ENCODE data around the gene ADRA2B. TPM values are rescaled to one million over a fixed set of nuclear protein-coding genes. Genes with fewer than 3 reads are reported as not detected.
A peak's percentile ranks its signal among the peaks of the same experiment; 100 is the strongest.

Gene ADRA2B
- total RNA-seq, 1 donor from 2014 or later: 0.32 TPM

DNA sequence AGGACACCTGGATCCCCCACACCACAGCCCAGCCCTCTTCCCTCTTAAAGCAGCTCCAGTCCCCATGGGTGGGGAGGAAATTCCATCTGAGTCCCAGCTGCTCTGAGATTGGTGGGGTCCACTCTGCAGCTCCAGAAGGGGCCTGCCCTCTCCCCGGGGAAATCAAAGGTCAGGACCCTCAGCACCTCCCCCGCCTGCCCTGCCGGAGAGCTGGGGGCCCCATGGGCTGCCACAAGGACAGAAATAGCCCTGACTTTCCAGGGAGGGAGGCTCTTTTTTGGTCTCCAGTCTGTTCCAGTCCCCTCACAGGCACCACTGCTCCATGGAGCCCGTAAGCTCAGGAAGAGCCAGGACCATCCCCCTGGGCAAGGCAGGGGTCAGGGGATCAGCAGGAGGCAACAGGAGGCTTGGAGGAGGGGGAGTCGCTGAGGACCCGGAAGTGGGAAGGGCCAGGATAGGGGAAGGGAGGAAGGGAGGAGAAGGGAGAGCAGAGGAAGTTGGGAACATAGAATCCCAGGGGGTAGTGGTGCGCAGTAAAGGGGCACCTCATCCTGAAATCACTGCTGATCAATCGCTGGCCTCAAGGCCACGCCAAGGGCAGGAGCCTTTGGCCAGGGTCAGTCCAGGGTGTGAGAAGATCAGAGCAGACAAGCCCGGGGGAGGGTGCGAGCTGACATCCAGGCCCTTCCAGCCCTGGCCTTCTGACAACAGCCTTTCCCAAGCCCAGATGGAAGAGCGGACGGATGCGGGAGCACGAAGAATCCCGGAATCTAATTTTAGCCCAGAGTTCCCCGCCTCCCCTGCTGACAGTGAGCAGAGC lies 7.6 kb downstream of the ADRA2B start:
- DNase-seq (peak; percentile 41), ATAC-seq (no peak)
- H3K36me3 ChIP-seq: no peaks in the 10 kb centered on the region
- TF ChIP-seq, protein P1, sequence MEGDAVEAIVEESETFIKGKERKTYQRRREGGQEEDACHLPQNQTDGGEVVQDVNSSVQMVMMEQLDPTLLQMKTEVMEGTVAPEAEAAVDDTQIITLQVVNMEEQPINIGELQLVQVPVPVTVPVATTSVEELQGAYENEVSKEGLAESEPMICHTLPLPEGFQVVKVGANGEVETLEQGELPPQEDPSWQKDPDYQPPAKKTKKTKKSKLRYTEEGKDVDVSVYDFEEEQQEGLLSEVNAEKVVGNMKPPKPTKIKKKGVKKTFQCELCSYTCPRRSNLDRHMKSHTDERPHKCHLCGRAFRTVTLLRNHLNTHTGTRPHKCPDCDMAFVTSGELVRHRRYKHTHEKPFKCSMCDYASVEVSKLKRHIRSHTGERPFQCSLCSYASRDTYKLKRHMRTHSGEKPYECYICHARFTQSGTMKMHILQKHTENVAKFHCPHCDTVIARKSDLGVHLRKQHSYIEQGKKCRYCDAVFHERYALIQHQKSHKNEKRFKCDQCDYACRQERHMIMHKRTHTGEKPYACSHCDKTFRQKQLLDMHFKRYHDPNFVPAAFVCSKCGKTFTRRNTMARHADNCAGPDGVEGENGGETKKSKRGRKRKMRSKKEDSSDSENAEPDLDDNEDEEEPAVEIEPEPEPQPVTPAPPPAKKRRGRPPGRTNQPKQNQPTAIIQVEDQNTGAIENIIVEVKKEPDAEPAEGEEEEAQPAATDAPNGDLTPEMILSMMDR (IDR thresholded peaks at IDR 0.05): no peak
- no peak overlapping the region for H3K4me3 ChIP-seq
- intact Hi-C loops (cut with DNase I): no loop called here
- H3K9me3 ChIP-seq: peaks cover 9% of the 10 kb centered on the region
- H3K4me1 ChIP-seq: no peaks in the 10 kb centered on the region
- H3K27me3 ChIP-seq (ENCODE audit: low read depth): peaks cover 6% of the 10 kb centered on the region
- no peak overlapping the region for H3K27ac ChIP-seq

DNA sequence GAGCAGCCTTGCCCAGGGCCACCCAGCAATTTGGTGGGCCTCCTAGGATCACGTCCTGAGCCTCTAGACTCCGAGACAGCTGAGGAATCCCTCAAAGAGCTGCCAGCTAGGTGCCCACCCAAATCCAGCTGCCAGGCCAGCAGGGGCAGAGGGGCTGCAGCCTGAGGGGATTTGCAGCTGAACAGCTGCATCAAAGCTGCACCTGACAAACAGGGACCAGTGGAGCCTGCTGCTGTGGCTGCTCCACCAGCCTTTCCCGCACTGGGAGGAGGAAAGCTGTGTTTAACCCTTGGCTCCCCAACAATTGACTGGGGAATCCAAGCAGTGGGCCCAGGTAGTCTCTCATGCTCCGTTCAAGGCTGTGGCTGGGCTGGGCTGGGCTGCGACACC lies 8.2 kb downstream of the ADRA2B start:
- no peaks in the 10 kb centered on the region for H3K4me1 ChIP-seq
- H3K36me3 ChIP-seq: no peaks in the 10 kb centered on the region
- ATAC-seq: no peak
- no peak overlapping the region for H3K4me3 ChIP-seq
- no peak overlapping the region for H3K27ac ChIP-seq
- intact Hi-C loops (cut with DNase I): no loop called here
- peak; percentile 17 for DNase-seq
- H3K27me3 ChIP-seq (ENCODE audit: low read depth): peaks cover 6% of the 10 kb centered on the region
- TF ChIP-seq, protein P1 (IDR thresholded peaks at IDR 0.05): no peak
- H3K9me3 ChIP-seq: peaks cover 9% of the 10 kb centered on the region

DNA sequence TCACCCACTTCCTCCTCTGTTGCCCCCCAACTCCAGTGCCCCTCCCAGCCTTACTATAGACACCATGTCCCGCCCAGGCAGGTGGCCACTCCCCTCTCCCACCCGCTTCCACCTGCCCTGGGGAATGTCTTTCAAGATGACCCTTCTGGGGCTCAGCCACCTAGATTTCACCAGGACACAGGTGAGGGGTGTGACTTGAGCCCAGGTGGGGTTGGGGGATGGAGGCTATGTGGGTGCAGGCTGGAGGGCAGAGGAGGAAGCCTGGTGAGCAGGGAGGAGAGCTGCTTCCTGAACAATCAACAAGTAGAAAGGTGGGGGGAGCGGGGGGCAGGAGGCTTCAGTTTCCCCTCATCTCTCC lies 8.7 kb downstream of the ADRA2B start:
- Histone ChIP-seq H3K9me3 (peaks cover 9% of the 10 kb centered on the region), H3K27me3 (ENCODE audit: low read depth) (peaks cover 6% of the 10 kb centered on the region), H3K36me3 (no peaks in the 10 kb centered on the region), H3K4me1 (no peaks in the 10 kb centered on the region), H3K27ac (no peak overlapping the region), H3K4me3 (no peak overlapping the region)
- intact Hi-C loops (cut with DNase I): no loop called here
- TF ChIP-seq, protein P1 (IDR thresholded peaks at IDR 0.05): no peak
- DNase-seq (peak; percentile 23), ATAC-seq (no peak)

DNA sequence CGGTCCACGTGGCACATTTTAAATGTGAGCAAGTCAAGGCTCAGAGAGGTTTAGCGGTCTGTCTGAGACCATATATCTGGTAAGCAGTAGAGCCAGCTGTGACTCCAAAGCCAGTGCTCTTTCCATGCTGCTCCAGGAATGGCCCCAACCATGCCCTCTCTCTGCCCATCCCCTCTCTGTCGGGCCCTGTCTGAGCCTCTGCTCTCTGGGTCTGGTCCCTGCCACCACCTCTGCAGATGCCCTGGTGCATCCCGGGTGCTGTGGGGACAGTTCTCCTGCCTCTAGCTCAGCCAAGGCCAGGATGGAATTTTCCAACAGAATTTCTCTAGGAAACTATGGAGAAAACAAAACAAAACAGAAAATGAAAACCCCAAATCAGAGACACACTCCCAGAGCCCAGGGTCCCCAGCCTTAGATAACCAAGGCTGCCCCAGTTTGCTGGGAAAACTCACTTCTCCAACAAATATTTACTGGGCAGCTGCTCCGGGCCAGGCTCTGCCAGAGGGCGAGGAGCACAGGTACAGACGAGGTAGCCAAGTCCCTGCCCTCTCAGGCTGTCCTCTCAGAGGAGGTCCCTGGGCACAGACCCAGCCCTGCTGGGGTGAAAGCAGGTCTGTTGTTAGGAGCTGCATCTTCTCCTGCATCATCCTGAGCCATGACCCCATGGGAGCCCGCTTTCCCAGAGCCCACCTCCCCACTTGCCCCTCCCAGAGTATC lies 9.2 kb downstream of the ADRA2B start:
- Histone ChIP-seq H3K36me3 (no peaks in the 10 kb centered on the region), H3K27me3 (ENCODE audit: low read depth) (peaks cover 6% of the 10 kb centered on the region), H3K4me1 (no peaks in the 10 kb centered on the region), H3K4me3 (no peak overlapping the region), H3K27ac (no peak overlapping the region), H3K9me3 (peaks cover 9% of the 10 kb centered on the region)
- intact Hi-C loops (cut with DNase I): no loop called here
- DNase-seq: peak; percentile 17
- no peak for ATAC-seq
- TF ChIP-seq, protein P1 (IDR thresholded peaks at IDR 0.05): no peak

DNA sequence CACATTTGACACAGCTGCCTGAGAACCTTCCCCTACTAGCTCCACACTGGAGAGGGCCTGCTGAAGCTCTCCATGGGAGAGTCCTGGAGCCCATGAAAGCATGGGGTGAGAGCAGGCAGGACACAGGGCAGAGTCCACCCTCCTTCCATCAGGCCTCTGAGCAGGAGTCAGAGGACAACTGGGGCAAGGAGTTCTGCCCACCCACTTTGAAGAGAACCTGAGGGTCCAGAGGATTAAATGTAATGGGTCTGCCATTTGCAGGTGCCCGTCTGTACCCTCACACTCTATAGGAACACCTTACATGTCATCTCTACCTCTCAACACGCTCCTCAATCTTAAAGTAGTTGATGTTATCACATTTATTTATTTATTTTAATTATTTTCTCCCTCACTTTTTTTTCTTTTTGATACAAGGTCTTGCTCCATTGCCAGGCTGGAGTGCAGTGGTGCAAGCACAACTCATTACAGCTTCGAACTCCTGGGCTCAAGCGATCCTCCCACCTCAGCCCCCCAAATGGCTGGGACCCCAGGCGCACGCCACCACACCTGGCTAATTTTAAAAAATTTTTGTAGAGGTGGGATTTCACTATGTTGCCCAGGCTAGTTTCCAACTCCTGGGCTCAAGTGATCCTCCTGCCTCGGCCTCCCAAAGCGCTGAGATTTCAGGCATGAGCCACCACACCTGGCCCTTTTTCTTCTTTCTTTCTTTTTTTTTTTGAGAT lies 10.2 kb downstream of the ADRA2B start:
- TF ChIP-seq, protein P1 (IDR thresholded peaks at IDR 0.05): no peak
- intact Hi-C loops (cut with DNase I): no loop called here
- H3K4me3 ChIP-seq: no peak overlapping the region
- H3K27ac ChIP-seq: no peak overlapping the region
- ATAC-seq (no peak), DNase-seq (peak; percentile 14)
- peaks cover 6% of the 10 kb centered on the region for H3K27me3 ChIP-seq (ENCODE audit: low read depth)
- H3K9me3 ChIP-seq: peaks cover 9% of the 10 kb centered on the region
- no peaks in the 10 kb centered on the region for H3K4me1 ChIP-seq
- H3K36me3 ChIP-seq: no peaks in the 10 kb centered on the region

All from lower lobe of right lung (tissue), 2 donors.